Measurements from ENCODE around the gene TNKS2. TPM values are rescaled to one million over a fixed set of nuclear protein-coding genes. Genes with fewer than 3 reads are reported as not detected.

The TNKS2 gene
- total and polyA plus RNA-seq, 2 donors (not counting 1 experiment from before 2014, with no cell fraction given), result 17.5 to 45.8 TPM

DNA sequence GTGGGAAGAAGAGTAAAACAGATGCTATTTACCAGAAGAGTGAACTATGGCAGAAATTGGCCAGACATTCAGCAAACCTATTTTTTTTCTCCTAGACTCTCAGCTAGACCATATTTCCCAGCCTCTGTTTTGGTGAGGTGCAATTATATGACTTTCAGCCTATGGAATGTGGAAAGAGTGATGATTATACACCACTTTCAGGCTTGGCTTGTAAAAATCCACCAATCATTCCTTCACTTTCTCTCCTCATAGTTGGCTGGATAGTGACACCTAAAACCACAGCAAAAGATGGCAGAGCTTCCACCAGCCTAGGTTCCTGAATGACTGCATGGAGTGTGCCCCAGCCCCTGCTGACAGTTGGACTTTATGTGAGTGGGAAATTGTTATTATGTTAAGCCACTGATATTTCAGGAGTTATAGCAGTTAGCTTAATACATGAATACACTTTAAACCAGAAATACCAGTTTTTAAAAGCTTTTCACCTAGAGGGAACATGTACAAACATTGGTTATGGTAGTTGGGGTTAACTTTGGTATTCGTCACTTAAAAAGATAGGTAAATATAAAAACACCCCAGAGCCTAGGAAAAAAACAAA, 19.1 kb upstream of the TNKS2 start:
- Histone ChIP-seq H3K27ac (ENCODE audit: low read length in 2 of 2) (no peak overlapping the region), H3K79me2 (ENCODE audit: control insufficient read depth, insufficient read depth, low read length) (no peaks in the 10 kb centered on the region), H3K4me1 (ENCODE audit: control insufficient read depth in 2 of 2, insufficient read depth in 2 of 2, low read length in 2 of 2) (no peaks in the 10 kb centered on the region), H2AFZ (ENCODE audit: insufficient read depth, low read depth, low read length, poor library complexity, severe bottlenecking) (no peak overlapping the region), H3K4me3 (ENCODE audit: control extremely low read depth in 1 of 5, extremely low read depth in 1 of 5, insufficient read depth in 1 of 5, low read depth in 2 of 5, low read length in 4 of 5) (no peak overlapping the region), H3K4me2 (replicated peaks; ENCODE audit: low read depth, low read length, poor library complexity, severe bottlenecking) (no peak overlapping the region), H3K9ac (ENCODE audit: low read length) (no peak overlapping the region), H4K20me1 (ENCODE audit: control insufficient read depth, insufficient read depth, low read length, poor library complexity, severe bottlenecking) (no peaks in the 10 kb centered on the region), H3K27me3 (replicated peaks in 1 of 4; ENCODE audit: control extremely low read depth in 1 of 4, control insufficient read depth in 3 of 4, insufficient read depth in 4 of 4, low read length in 3 of 4) (peaks cover 0 to 5% (median 4%) of the 10 kb centered on the region in 4 experiments), H3K9me3 (ENCODE audit: control extremely low read depth in 1 of 3, control insufficient read depth in 2 of 3, insufficient read depth in 1 of 3, low read length in 2 of 3) (no peaks in the 10 kb centered on the region), H3K36me3 (replicated peaks in 1 of 2; ENCODE audit: control extremely low read depth in 1 of 2, control insufficient read depth in 1 of 2, extremely low read depth in 1 of 2, insufficient read depth in 2 of 2, low read length in 1 of 2) (no peaks in the 10 kb centered on the region)
- intact Hi-C loops (cut with micrococcal nuclease), result no loop called here
- CTCF ChIA-PET, result no interaction called here
- TF ChIP-seq, protein P1, sequence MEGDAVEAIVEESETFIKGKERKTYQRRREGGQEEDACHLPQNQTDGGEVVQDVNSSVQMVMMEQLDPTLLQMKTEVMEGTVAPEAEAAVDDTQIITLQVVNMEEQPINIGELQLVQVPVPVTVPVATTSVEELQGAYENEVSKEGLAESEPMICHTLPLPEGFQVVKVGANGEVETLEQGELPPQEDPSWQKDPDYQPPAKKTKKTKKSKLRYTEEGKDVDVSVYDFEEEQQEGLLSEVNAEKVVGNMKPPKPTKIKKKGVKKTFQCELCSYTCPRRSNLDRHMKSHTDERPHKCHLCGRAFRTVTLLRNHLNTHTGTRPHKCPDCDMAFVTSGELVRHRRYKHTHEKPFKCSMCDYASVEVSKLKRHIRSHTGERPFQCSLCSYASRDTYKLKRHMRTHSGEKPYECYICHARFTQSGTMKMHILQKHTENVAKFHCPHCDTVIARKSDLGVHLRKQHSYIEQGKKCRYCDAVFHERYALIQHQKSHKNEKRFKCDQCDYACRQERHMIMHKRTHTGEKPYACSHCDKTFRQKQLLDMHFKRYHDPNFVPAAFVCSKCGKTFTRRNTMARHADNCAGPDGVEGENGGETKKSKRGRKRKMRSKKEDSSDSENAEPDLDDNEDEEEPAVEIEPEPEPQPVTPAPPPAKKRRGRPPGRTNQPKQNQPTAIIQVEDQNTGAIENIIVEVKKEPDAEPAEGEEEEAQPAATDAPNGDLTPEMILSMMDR (IDR thresholded peaks at IDR 0.05), result no peak
- TF ChIP-seq EZH2 (IDR thresholded peaks at IDR 0.05; ENCODE audit: borderline replicate concordance, insufficient read depth, low read depth, low read length, poor library complexity, severe bottlenecking), result no peak
- ATAC-seq (ENCODE audit: low read depth) (no peak), DNase-seq (no peak)
- POLR2A ChIA-PET, result no interaction called here
- WGBS (ENCODE audit: insufficient coverage), result no CpG with 5 or more reads among the region's 1 CpG
- no peaks in the 10 kb centered on the region for H3K27me3 Mint-ChIP-seq
- no peaks in the 10 kb centered on the region for H3K4me1 Mint-ChIP-seq
- H3K9me3 Mint-ChIP-seq (ENCODE audit: insufficient read depth), result no peaks in the 10 kb centered on the region
- no peak overlapping the region for H3K27ac Mint-ChIP-seq
- H3K4me3 Mint-ChIP-seq, result no peak overlapping the region

DNA sequence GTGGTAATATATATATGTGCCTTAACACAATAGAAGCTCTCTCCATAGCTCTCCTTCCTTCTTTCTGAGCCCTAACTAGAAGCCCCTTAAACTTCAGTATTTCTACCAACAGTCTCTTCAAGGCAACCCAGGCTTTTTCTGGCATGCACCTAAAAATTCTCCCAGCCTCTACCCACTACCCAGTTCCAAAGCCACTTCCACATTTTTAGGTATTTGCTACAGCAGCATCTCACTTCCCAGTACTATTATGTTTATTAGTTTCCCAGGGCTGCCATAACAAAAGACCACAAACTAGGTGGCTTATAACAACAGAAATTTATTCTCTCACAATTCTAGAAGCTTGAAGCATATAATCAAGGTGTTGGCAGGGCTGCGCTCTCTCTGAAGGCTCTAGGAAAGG, 15.7 kb upstream of the TNKS2 start:
- no peaks in the 10 kb centered on the region for H3K27me3 Mint-ChIP-seq
- no CpG with 5 or more reads among the region's 1 CpG for WGBS (ENCODE audit: insufficient coverage)
- ChIA-PET CTCF (interaction anchor here (0.8 to 1.2 kb wide), 2 partner anchors 125 to 130 kb away, joined by 3 to 5 read pairs; no protein-coding TSS in a partner anchor), POLR2A (no interaction called here)
- Histone ChIP-seq H3K4me2 (replicated peaks; ENCODE audit: low read depth, low read length, poor library complexity, severe bottlenecking) (no peak overlapping the region), H3K9me3 (ENCODE audit: control extremely low read depth in 1 of 3, control insufficient read depth in 2 of 3, insufficient read depth in 1 of 3, low read length in 2 of 3) (no peaks in the 10 kb centered on the region), H3K27me3 (replicated peaks in 1 of 4; ENCODE audit: control extremely low read depth in 1 of 4, control insufficient read depth in 3 of 4, insufficient read depth in 4 of 4, low read length in 3 of 4) (no peaks in the 10 kb centered on the region), H3K4me3 (ENCODE audit: control extremely low read depth in 1 of 5, extremely low read depth in 1 of 5, insufficient read depth in 1 of 5, low read depth in 2 of 5, low read length in 4 of 5) (no peak overlapping the region), H3K79me2 (ENCODE audit: control insufficient read depth, insufficient read depth, low read length) (no peaks in the 10 kb centered on the region), H3K27ac (ENCODE audit: low read length in 2 of 2) (no peak overlapping the region), H3K4me1 (ENCODE audit: control insufficient read depth in 2 of 2, insufficient read depth in 2 of 2, low read length in 2 of 2) (no peaks in the 10 kb centered on the region), H4K20me1 (ENCODE audit: control insufficient read depth, insufficient read depth, low read length, poor library complexity, severe bottlenecking) (no peaks in the 10 kb centered on the region), H3K36me3 (replicated peaks in 1 of 2; ENCODE audit: control extremely low read depth in 1 of 2, control insufficient read depth in 1 of 2, extremely low read depth in 1 of 2, insufficient read depth in 2 of 2, low read length in 1 of 2) (no peaks in the 10 kb centered on the region), H3K9ac (ENCODE audit: low read length) (no peak overlapping the region), H2AFZ (ENCODE audit: insufficient read depth, low read depth, low read length, poor library complexity, severe bottlenecking) (no peak overlapping the region)
- no peak for ATAC-seq (ENCODE audit: low read depth)
- no peak for DNase-seq
- intact Hi-C loops (cut with micrococcal nuclease), result no loop called here
- H3K27ac Mint-ChIP-seq, result no peak overlapping the region
- H3K4me3 Mint-ChIP-seq, result no peak overlapping the region
- no peak for TF ChIP-seq EZH2 (IDR thresholded peaks at IDR 0.05; ENCODE audit: borderline replicate concordance, insufficient read depth, low read depth, low read length, poor library complexity, severe bottlenecking)
- TF ChIP-seq, protein P1 (IDR thresholded peaks at IDR 0.05), result no peak
- no peaks in the 10 kb centered on the region for H3K9me3 Mint-ChIP-seq (ENCODE audit: insufficient read depth)
- no peaks in the 10 kb centered on the region for H3K4me1 Mint-ChIP-seq

Data from B cell (primary cell).